Tibial artery (tissue), 4 donors: ENCODE results near the gene CDH4.

ENCODE experiments used
- DNase-seq, 2 donors: peaks; one replicate each; pipeline ENCODE4 v3.0.0-alpha.2; 2019
- H3K27ac ChIP-seq, 2 donors: fragments of 200-600 bp; sonication (generic) in 1 of 2; 1 replicate in 1 of 2; 2 replicates in 1 of 2; pipeline ENCODE4 v1.5.1; 2018 to 2019; ENCODE audit warnings: mild to moderate bottlenecking in 1 of 2
- H3K27me3 ChIP-seq, 2 donors: fragments of 200-600 bp; sonication (generic) in 1 of 2; one replicate each; pipeline versions ENCODE4 v1.5.1 to v1.6.0; 2016 to 2019
- H3K36me3 ChIP-seq, 3 donors: fragments of 200-600 bp; sonication (generic) in 2 of 3; one replicate each; pipeline ENCODE4 v1.5.1; 2016 to 2019; ENCODE audit warnings: mild to moderate bottlenecking in 2 of 3
- H3K4me1 ChIP-seq, 4 donors: fragments of 200-600 bp; sonication (generic) in 2 of 4; 1 replicate in 3 of 4; 2 replicates in 1 of 4; pipeline ENCODE4 v1.5.1; 2016 to 2019
- H3K4me3 ChIP-seq, 2 donors: fragments of 200-600 bp; sonication (generic) in 1 of 2; 1 replicate in 1 of 2; 2 replicates in 1 of 2; pipeline ENCODE4 v1.5.1; 2018 to 2019; ENCODE audit warnings: mild to moderate bottlenecking in 2 of 2
- H3K9me3 ChIP-seq, 3 donors: fragments of 200-600 bp; sonication (generic) in 1 of 3; one replicate each; pipeline ENCODE4 v1.5.1; 2016 to 2019
- intact Hi-C: fragments of 100-400 bp; cut with DNase I; formaldehyde crosslinking; loops from one replicate; pipeline ENCODE4 v1.15.0; 2023; ENCODE audit warnings: low total_unique reads
- TF ChIP-seq, protein P1 (sequence below), 2 experiments: fragments of 200-600 bp in 1 of 2; fragments of 450-650 bp in 1 of 2; IDR thresholded peaks; one replicate each; pipeline ENCODE4 v1.5.1; 2017 to 2019; ENCODE audit warnings: antibody characterized with exemption in 2 of 2, mild to moderate bottlenecking in 1 of 2, moderate library complexity in 1 of 2

Gene CDH4

DNA sequence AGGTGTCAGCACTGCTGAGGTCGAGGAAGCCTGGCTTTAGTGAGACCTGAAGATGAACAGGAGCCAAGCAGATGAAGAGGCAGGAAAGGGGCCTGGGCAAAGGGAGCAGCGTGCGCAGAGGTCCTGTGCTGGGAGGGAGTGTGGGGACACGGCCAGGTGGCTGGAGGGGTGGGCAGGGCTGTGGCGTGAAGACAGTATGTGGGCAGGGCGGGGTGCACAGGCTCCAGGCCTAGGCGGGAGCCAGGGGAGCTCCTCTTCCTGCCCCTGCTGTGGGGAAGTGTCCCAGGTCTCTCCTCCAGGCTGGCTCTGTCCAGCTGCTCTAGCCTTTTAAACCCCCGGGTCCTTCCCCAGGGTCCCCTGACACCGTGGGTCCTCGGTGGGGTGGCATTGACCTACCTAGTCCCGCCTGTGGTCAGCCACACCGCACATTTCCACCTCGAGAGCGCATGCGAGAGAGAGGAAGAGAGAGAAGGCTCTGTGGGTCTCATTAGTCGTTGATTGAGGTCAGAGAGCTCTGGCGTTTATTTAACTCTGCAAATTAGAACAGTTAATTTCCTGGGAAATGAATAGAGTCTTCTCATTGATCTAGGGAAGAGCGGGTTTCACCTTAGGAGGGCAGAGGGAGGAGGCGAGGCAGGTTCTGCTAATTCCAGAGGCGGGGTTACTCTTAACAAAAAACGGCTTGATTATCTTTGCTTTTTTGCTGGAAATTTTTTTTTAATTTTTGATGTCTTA is 68.8 kb downstream of the CDH4 start:
- DNase-seq: no peak
- Histone ChIP-seq H3K36me3 (no peaks in the 10 kb centered on the region), H3K4me1 (no peaks in the 10 kb centered on the region), H3K27me3 (peaks cover 0 to 5% of the 10 kb centered on the region in 2 donors), H3K4me3 (no peak overlapping the region), H3K27ac (no peak overlapping the region), H3K9me3 (no peaks in the 10 kb centered on the region)
- intact Hi-C loops: no loop called here
- TF ChIP-seq, protein P1, sequence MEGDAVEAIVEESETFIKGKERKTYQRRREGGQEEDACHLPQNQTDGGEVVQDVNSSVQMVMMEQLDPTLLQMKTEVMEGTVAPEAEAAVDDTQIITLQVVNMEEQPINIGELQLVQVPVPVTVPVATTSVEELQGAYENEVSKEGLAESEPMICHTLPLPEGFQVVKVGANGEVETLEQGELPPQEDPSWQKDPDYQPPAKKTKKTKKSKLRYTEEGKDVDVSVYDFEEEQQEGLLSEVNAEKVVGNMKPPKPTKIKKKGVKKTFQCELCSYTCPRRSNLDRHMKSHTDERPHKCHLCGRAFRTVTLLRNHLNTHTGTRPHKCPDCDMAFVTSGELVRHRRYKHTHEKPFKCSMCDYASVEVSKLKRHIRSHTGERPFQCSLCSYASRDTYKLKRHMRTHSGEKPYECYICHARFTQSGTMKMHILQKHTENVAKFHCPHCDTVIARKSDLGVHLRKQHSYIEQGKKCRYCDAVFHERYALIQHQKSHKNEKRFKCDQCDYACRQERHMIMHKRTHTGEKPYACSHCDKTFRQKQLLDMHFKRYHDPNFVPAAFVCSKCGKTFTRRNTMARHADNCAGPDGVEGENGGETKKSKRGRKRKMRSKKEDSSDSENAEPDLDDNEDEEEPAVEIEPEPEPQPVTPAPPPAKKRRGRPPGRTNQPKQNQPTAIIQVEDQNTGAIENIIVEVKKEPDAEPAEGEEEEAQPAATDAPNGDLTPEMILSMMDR (IDR thresholded peaks at IDR 0.05): no peak

DNA sequence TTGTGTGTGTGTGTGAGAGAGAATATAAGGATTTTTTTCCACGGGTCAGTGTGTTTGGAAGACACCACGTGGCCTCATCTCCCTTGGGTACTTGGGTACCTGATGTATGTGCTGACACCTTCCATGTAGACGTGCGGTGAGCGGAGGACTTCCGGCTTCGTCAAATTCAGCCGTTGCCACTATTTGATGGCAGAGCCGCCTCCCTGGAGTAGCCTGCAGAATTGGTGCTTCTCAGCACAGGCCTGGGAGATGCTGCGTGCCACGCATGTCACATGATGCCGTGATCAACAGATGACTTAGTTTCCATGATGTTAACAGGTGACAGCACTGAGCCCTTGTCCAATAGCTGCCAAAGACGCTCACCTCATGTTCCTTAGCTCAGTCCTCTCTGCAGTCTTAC is 69.4 kb downstream of the CDH4 start:
- intact Hi-C loops: no loop called here
- Histone ChIP-seq H3K27ac (no peak overlapping the region), H3K36me3 (no peaks in the 10 kb centered on the region), H3K27me3 (peaks cover 0 to 5% of the 10 kb centered on the region in 2 donors), H3K9me3 (no peaks in the 10 kb centered on the region), H3K4me1 (no peaks in the 10 kb centered on the region), H3K4me3 (no peak overlapping the region)
- no peak for DNase-seq
- TF ChIP-seq, protein P1 (IDR thresholded peaks at IDR 0.05): no peak

DNA sequence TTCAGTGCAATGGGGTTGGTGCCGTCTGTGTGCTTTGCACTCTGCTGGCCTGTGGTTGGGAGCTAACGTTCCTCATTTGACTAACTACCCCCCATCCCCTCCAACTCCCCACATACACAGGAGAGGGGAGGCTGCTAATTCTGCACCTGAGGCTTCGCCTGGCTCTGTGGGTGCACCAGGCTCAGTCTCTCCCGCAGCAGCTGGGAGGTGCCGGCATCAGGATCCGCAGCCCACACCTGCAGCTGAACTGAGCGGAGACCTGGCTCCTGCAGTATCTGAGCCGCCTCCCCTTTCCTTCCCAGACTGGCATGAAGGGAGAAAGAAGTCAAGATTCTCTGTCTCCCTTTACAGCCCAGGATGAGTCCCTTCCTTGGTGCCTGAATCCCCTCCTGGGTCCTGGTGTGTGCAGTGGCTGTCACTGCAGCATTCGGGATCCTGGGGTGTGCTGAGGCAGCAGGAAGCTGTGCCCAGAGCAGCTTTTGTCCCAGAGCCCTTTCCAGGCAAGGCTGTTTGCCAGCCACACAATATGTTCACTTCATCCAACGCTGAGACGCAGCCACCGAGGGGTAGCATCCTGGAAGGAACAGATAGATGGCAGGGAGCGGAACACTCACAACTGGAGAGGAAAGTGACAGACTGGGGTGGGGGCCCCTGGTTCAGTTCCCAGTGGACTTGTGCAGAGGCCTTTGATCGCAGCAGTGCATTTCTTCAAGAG is 70.2 kb downstream of the CDH4 start:
- Histone ChIP-seq H3K36me3 (no peaks in the 10 kb centered on the region), H3K4me3 (no peak overlapping the region), H3K4me1 (no peaks in the 10 kb centered on the region), H3K9me3 (no peaks in the 10 kb centered on the region), H3K27ac (no peak overlapping the region), H3K27me3 (peaks cover 0 to 5% of the 10 kb centered on the region in 2 donors)
- no peak for DNase-seq
- intact Hi-C loops: no loop called here
- TF ChIP-seq, protein P1 (IDR thresholded peaks at IDR 0.05): no peak

DNA sequence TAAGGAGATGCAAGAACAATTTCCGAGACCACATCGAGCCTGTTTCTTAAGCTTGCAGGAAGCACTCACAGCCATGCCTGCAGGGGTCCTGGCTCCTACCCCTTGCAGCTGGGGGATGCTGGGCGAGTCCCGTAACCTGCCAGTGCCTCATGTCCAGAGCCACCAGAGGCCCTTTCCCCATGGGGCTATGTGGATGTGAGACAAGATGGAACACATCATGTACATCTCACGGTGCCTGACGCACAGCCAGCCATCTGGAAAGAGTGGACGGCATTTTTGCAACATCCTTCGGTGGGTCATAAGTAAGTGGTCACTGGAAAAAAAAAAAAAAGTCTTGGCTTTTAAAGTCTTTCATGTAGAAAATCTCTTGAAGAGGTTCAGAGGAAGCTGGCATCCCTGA is 72.8 kb downstream of the CDH4 start:
- intact Hi-C loops: no loop called here
- H3K4me1 ChIP-seq: no peaks in the 10 kb centered on the region

DNA sequence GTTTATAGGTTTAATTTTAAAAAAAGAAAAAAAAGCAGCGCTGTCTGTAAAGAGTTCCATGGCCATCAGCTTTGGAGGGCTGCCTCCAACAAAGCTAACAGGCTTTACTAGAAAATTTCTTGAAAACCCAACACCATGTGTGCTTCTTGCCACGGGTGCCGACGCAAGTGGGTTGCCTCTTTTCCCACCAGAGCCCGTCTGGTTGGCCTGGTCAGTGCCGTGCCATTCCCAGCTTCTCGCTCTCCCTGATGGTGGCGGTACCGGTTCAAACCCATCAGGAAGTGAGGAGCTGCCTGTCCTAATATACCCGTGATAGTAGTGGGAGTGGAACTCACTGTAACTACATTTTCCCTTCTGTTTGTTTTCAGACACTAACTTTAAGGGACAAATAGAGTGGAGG is 73.7 kb downstream of the CDH4 start:
- no peak overlapping the region for H3K4me3 ChIP-seq
- intact Hi-C loops: no loop called here
- H3K4me1 ChIP-seq: no peaks in the 10 kb centered on the region
- no peaks in the 10 kb centered on the region for H3K9me3 ChIP-seq
- H3K27me3 ChIP-seq: peaks cover 0 to 5% of the 10 kb centered on the region in 2 donors
- TF ChIP-seq, protein P1 (IDR thresholded peaks at IDR 0.05): no peak
- DNase-seq: no peak
- H3K36me3 ChIP-seq: no peaks in the 10 kb centered on the region
- H3K27ac ChIP-seq: no peak overlapping the region

More for the DNA sequence above, 72.8 kb downstream of the CDH4 start:
- H3K9me3 ChIP-seq: no peaks in the 10 kb centered on the region
- H3K36me3 ChIP-seq: no peaks in the 10 kb centered on the region
- TF ChIP-seq, protein P1 (IDR thresholded peaks at IDR 0.05): no peak
- peaks cover 0 to 5% of the 10 kb centered on the region in 2 donors for H3K27me3 ChIP-seq
- no peak overlapping the region for H3K27ac ChIP-seq
- no peak overlapping the region for H3K4me3 ChIP-seq
- DNase-seq: no peak
